IMR-90 (cell line): ENCODE data around the gene OR2T1. TPM values are rescaled to one million over a fixed set of nuclear protein-coding genes. Genes with fewer than 3 reads are reported as not detected.
"Not testable (repeated sequence)": the region's sequence is repeated elsewhere in the genome, so short reads cannot be mapped to it uniquely, and the experiment has no call there.

Experiments used
- ATAC-seq: fragments of 200-7000 bp; cut with Tn5 transposase; 2 replicates; pipeline ENCODE4 v1.9.1; 2020; ENCODE audit warnings: low read depth, mild to moderate bottlenecking, moderate library complexity
- BruUV-seq: library from RNA; stranded (reverse); fragments of 400-500 nt; replicated peaks from 2 replicates; lab custom pipeline; 2021; lab: Mats Ljungman, UMichigan
- CTCF ChIA-PET: fragments of 300-600 bp; formaldehyde crosslinking; extraction: SDS; loops from one replicate; lab custom pipeline; 2021; ENCODE audit warnings: antibody characterized with exemption; lab: Yijun Ruan, JAX
- POLR2A ChIA-PET: fragments of 300-600 bp; sonication (Branson Sonifier 250); formaldehyde crosslinking; loops from one replicate; lab custom pipeline; 2022; ENCODE audit warnings: antibody characterized with exemption; ENCODE audit not compliant: unreplicated experiment; lab: Charles Lee
- DNase-seq: peaks from one replicate; pipeline ENCODE4 v3.0.0; 2013
- H2AFZ ChIP-seq: replicated peaks from 2 replicates; pipeline ENCODE3; 2013; ENCODE audit warnings: low read length, mild to moderate bottlenecking; ENCODE audit not compliant: poor library complexity
- H2AK5ac ChIP-seq: 2 replicates; pipeline ENCODE4 v1.6.1; 2013; ENCODE audit warnings: low read depth, low read length, inconsistent platforms
- H2AK9ac ChIP-seq: replicated peaks from 2 replicates; pipeline ENCODE3; 2013; ENCODE audit warnings: mild to moderate bottlenecking, low read depth, low read length, moderate library complexity; ENCODE audit not compliant: poor library complexity
- H2BK120ac ChIP-seq: 2 replicates; pipeline ENCODE4 v1.6.1; 2013; ENCODE audit warnings: low read depth, low read length, inconsistent platforms
- H2BK15ac ChIP-seq: 3 replicates; pipeline ENCODE4 v1.6.1; 2013; ENCODE audit warnings: low read depth, low read length, inconsistent platforms
- H2BK20ac ChIP-seq: 2 replicates; pipeline ENCODE4 v1.6.1; 2013; ENCODE audit warnings: low read depth, mild to moderate bottlenecking, inconsistent platforms, low read length, moderate library complexity
- H2BK5ac ChIP-seq: 2 replicates; pipeline ENCODE4 v1.6.1; 2013; ENCODE audit warnings: mild to moderate bottlenecking, low read depth, low read length, inconsistent platforms; ENCODE audit not compliant: poor library complexity, severe bottlenecking
- H3K14ac ChIP-seq: replicated peaks from 2 replicates; pipeline ENCODE4 v1.6.1; 2013; ENCODE audit warnings: low read depth, low read length, inconsistent platforms
- H3K18ac ChIP-seq: 2 replicates; pipeline ENCODE4 v1.6.1; 2013; ENCODE audit warnings: low read depth, low read length, control low read depth
- H3K23ac ChIP-seq: 2 replicates; pipeline ENCODE4 v1.6.1; 2013; ENCODE audit warnings: low read depth, low read length, inconsistent platforms
- H3K27ac ChIP-seq: 2 replicates; pipeline ENCODE4 v1.5.1; 2013; ENCODE audit warnings: mild to moderate bottlenecking, control low read depth, low read length; ENCODE audit not compliant: insufficient read depth
- H3K27me3 ChIP-seq: 2 replicates; pipeline ENCODE4 v1.6.1; 2013; ENCODE audit warnings: low read length; ENCODE audit not compliant: control insufficient read depth, insufficient read depth
- H3K36me3 ChIP-seq: 2 replicates; pipeline ENCODE4 v1.6.1; 2013; ENCODE audit warnings: low read length, mixed read lengths; ENCODE audit not compliant: control insufficient read depth, insufficient read depth
- H3K4ac ChIP-seq: 2 replicates; pipeline ENCODE4 v1.6.1; 2013; ENCODE audit warnings: low read depth, low read length, inconsistent platforms
- H3K4me1 ChIP-seq: 2 replicates; pipeline ENCODE4 v1.6.1; 2013; ENCODE audit warnings: low read length, mixed read lengths; ENCODE audit not compliant: control insufficient read depth, insufficient read depth
- H3K4me2 ChIP-seq: 2 replicates; pipeline ENCODE4 v1.6.1; 2013; ENCODE audit warnings: low read depth, mild to moderate bottlenecking, control low read depth, low read length, moderate library complexity
- H3K4me3 ChIP-seq: 2 replicates; pipeline ENCODE4 v1.5.1; 2013; ENCODE audit warnings: low read depth, mild to moderate bottlenecking, control low read depth, low read length, moderate library complexity; ENCODE audit not compliant: insufficient read depth
- H3K56ac ChIP-seq: 2 replicates; pipeline ENCODE4 v1.6.1; 2013; ENCODE audit warnings: low read length, inconsistent platforms; ENCODE audit not compliant: insufficient read depth; ENCODE audit errors: extremely low read depth
- H3K79me1 ChIP-seq, 2 experiments: 2 replicates each; pipeline ENCODE4 v1.6.1; 2013; ENCODE audit warnings: low read length in 2 of 2, inconsistent platforms in 1 of 2, low read depth in 1 of 2
- H3K9ac ChIP-seq: 2 replicates; pipeline ENCODE4 v1.6.1; 2013; ENCODE audit warnings: low read depth, low read length, control low read depth
- H3K9me1 ChIP-seq: 2 replicates; pipeline ENCODE4 v1.6.1; 2013; ENCODE audit warnings: low read length, inconsistent platforms; ENCODE audit not compliant: insufficient read depth
- H3K9me3 ChIP-seq: 2 replicates; pipeline ENCODE4 v1.6.1; 2013; ENCODE audit warnings: low read length; ENCODE audit not compliant: control insufficient read depth, insufficient read depth
- H4K20me1 ChIP-seq: 2 replicates; pipeline ENCODE4 v1.6.1; 2013; ENCODE audit warnings: low read length, inconsistent platforms; ENCODE audit not compliant: insufficient read depth
- H4K5ac ChIP-seq: 2 replicates; pipeline ENCODE4 v1.6.1; 2013; ENCODE audit warnings: mild to moderate bottlenecking, low read depth, low read length, control low read depth
- H4K8ac ChIP-seq, 2 experiments: 2 replicates each; pipeline ENCODE4 v1.6.1; 2013; ENCODE audit warnings: low read depth in 2 of 2, low read length in 2 of 2, control low read depth in 1 of 2, inconsistent platforms in 1 of 2
- H4K91ac ChIP-seq: 2 replicates; pipeline ENCODE4 v1.6.1; 2013; ENCODE audit warnings: low read depth, low read length, inconsistent platforms; ENCODE audit not compliant: insufficient read depth
- WGBS, 2 experiments: methylation state at CpG; one replicate each; pipeline versions ENCODE4 v1.1.5 to v1.1.7; 2013; ENCODE audit warnings: missing lambda C conversion rate in 2 of 2; ENCODE audit not compliant: insufficient read length in 1 of 2; ENCODE audit errors: extremely low coverage in 2 of 2; 5-methylcytosine and 5-hydroxymethylcytosine counted together
- dilution Hi-C: fragments of 300-500 bp; cut with HindIII; formaldehyde crosslinking; loops from one replicate; pipeline ENCODE4 v1.14.3; 2018; ENCODE audit warnings: low sequenced_read_pairs; ENCODE audit not compliant: unreplicated experiment
- in situ Hi-C: fragments of 300-500 bp; cut with MboI; formaldehyde crosslinking; loops from 3 replicates; pipeline ENCODE4 v1.14.3; 2019; ENCODE audit warnings: low sequenced_read_pairs, inconsistent platforms, mixed read lengths
- intact Hi-C: fragments of 100-400 bp; cut with micrococcal nuclease; formaldehyde crosslinking; loops from 2 replicates; pipeline ENCODE4 v1.10.0; 2022
- polyA plus RNA-seq, 3 experiments: library from polyadenylated mRNA; depleted of rRNA; stranded (reverse); fragments of >200 nt; gene quantifications; 2 replicates each; pipeline ENCODE4 v1.2.3, GENCODE V29; 2012; ENCODE audit warnings: low replicate concordance in 1 of 3
- total RNA-seq: library from RNA; depleted of rRNA; stranded (reverse); fragments of >200 nt; gene quantifications from 2 replicates; pipeline ENCODE4 v1.2.3, GENCODE V29; 2012

OR2T1 gene
- total and polyA plus RNA-seq, 2 of the 4 experiments (the other 2 are of a cell fraction) = not detected

GRCh38 chr1:248428192-248428533, 25.3 kb downstream of the OR2T1 start:
- ATAC-seq, H2BK5ac ChIP-seq, H3K56ac ChIP-seq, H4K20me1 ChIP-seq, dilution Hi-C loops, H3K4ac ChIP-seq, intact Hi-C loops, H3K4me1 ChIP-seq, H2AK9ac ChIP-seq, DNase-seq, H3K14ac ChIP-seq, H3K36me3 ChIP-seq, H4K8ac ChIP-seq, H3K4me3 ChIP-seq, in situ Hi-C loops, H3K9me1 ChIP-seq, H3K27me3 ChIP-seq, H2AFZ ChIP-seq, CTCF ChIA-PET, H2AK5ac ChIP-seq, H3K9ac ChIP-seq, H3K18ac ChIP-seq, H3K79me1 ChIP-seq, BruUV-seq, POLR2A ChIA-PET, H3K27ac ChIP-seq, H3K4me2 ChIP-seq, H4K5ac ChIP-seq, H2BK20ac ChIP-seq, H2BK120ac ChIP-seq, H3K9me3 ChIP-seq, H3K23ac ChIP-seq, H4K91ac ChIP-seq, H2BK15ac ChIP-seq: not testable (repeated sequence)
- no CpG with 5 or more reads among the region's 3 CpGs for WGBS, 2 experiments

GRCh38 chr1:248431683-248432082, 28.8 kb downstream of the OR2T1 start:
- ATAC-seq, H3K4ac ChIP-seq, H2BK120ac ChIP-seq, H4K8ac ChIP-seq, H2BK5ac ChIP-seq, dilution Hi-C loops, H3K4me1 ChIP-seq, POLR2A ChIA-PET, H3K4me2 ChIP-seq, H2AK5ac ChIP-seq, H3K27me3 ChIP-seq, DNase-seq, H2AK9ac ChIP-seq, H3K14ac ChIP-seq, H3K36me3 ChIP-seq, H4K5ac ChIP-seq, H3K9ac ChIP-seq, H3K27ac ChIP-seq, CTCF ChIA-PET, BruUV-seq, H3K9me1 ChIP-seq, H3K18ac ChIP-seq, H3K23ac ChIP-seq, H3K56ac ChIP-seq, in situ Hi-C loops, H4K20me1 ChIP-seq, H3K9me3 ChIP-seq, H4K91ac ChIP-seq, H3K4me3 ChIP-seq, intact Hi-C loops, H2AFZ ChIP-seq, H2BK20ac ChIP-seq, H3K79me1 ChIP-seq, H2BK15ac ChIP-seq: not testable (repeated sequence)
- WGBS, 2 experiments = no CpG with 5 or more reads among the region's 11 CpGs
